Rectal smooth muscle tissue (tissue), 1 donor: ENCODE results near the gene SLC7A4.
"Not testable (repeated sequence)": the region's sequence is repeated elsewhere in the genome, so short reads cannot be mapped to it uniquely, and the experiment has no call there.

Experiments
- H3K27ac ChIP-seq: one replicate; pipeline ENCODE4 v1.7.0; 2013; ENCODE audit warnings: low read depth, low read length, inconsistent platforms
- H3K27me3 ChIP-seq: one replicate; pipeline ENCODE4 v1.7.0; 2013; ENCODE audit warnings: low read length; ENCODE audit not compliant: control insufficient read depth, insufficient read depth
- H3K36me3 ChIP-seq: one replicate; pipeline ENCODE4 v1.7.0; 2013; ENCODE audit warnings: low read length; ENCODE audit not compliant: control insufficient read depth, insufficient read depth
- H3K4me1 ChIP-seq: one replicate; pipeline ENCODE4 v1.7.0; 2013; ENCODE audit warnings: low read length; ENCODE audit not compliant: control insufficient read depth, insufficient read depth
- H3K4me3 ChIP-seq: one replicate; pipeline ENCODE4 v1.7.0; 2013; ENCODE audit warnings: low read length
- H3K9ac ChIP-seq: one replicate; pipeline ENCODE4 v1.7.0; 2013; ENCODE audit warnings: low read length

The SLC7A4 gene

DNA sequence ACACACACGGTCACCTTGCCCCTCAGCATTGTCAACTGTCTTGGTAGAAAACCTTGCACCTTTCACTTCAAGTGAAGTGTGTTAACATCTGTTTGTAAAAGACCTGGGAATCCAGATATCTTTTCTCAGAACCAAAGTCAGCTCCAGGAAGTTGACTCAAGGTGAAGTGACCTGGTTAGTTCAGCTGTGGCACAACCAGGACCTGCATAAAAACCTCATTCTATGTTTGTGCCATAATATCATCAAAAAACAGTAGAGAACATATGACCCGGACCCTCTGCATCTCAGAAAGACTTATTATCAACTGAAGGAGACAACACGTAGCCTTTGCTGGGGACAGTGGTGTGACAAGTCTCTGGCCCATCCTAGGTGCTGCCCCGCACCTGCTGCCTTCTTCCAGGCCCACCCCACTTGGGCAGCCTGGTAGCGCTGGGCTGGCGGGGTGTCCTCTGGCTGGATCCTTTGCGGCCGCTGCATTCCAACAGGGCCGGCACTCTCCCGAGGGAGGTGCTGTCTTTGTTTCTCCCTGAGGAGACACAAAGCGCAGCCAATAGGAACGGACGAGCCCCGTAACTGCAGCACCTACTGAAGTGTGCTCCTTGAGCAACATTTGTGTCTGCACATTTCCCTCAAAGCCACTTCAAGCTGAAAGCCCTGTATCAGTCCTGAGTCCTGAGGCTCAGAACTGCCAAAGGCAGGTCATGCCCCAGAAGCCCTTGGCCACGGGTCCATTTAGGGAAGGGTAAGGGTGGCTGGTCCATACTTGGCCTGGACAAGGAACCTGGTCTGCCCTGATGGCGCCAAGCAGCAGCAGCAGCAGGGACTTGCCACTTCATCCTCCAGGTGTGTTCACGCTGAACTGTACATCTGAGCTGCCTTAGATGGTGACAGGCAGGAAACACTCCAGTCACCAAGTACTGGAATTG is 38.6 kb upstream of the SLC7A4 start:
- no peak overlapping the region for H3K4me3 ChIP-seq
- no peak overlapping the region for H3K27ac ChIP-seq
- no peaks in the 10 kb centered on the region for H3K4me1 ChIP-seq
- H3K36me3 ChIP-seq, result no peaks in the 10 kb centered on the region
- peaks cover 2% of the 10 kb centered on the region for H3K27me3 ChIP-seq
- H3K9ac ChIP-seq, result no peak overlapping the region

DNA sequence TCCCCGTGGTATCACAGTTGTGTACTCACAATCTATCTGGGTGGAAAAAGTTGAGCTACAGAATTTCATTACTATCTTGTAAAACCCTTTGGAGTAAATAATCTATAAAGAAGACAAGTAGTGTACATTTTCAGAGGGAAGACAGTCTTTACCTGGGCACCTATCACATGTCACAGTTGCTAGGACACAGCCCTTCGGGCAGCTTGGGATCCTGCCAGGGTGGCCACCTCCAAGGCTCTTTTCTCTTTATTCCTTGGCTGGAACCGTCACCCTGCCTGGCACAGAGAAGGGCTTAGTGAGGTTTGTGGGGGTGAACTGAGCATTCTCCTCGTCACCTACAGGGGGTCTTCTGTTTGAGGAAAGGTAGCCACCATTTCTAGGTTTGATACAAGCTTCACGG is 37.0 kb upstream of the SLC7A4 start:
- H3K36me3 ChIP-seq, result no peaks in the 10 kb centered on the region
- H3K27ac ChIP-seq, result no peak overlapping the region
- no peak overlapping the region for H3K9ac ChIP-seq
- H3K27me3 ChIP-seq, result peaks cover 2% of the 10 kb centered on the region
- H3K4me3 ChIP-seq, result no peak overlapping the region
- H3K4me1 ChIP-seq, result no peaks in the 10 kb centered on the region

DNA sequence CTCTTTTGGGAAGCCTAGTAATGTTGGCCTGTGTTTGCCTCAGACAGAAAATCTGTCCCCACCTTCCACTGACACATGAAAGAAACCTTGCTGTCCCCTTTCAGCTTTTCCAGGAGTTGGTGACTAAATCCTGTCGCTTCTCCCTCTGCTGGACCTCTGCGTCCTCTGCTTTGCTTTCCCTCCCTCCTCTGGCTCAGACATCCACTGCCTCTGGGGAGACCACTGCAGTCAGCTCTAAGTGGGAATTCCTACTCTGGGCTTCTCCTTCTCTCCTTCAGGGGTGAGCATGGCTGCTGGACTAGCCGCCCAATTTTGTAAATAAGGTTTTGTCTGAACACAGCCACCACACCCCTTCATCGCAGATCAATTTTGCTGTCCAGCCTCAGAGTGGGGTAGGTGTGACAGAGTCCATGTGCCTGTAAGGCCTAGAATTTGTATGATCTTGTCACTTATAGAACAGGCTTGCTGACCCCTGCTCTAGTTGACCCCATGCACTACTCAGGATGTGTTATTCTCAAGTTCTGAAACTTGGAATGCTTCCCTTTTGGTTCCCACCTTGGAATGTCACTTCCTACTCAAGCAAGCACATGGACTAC is 36.4 kb upstream of the SLC7A4 start:
- no peak overlapping the region for H3K4me3 ChIP-seq
- no peak overlapping the region for H3K9ac ChIP-seq
- no peaks in the 10 kb centered on the region for H3K27me3 ChIP-seq
- H3K36me3 ChIP-seq, result no peaks in the 10 kb centered on the region
- no peaks in the 10 kb centered on the region for H3K4me1 ChIP-seq
- no peak overlapping the region for H3K27ac ChIP-seq

DNA sequence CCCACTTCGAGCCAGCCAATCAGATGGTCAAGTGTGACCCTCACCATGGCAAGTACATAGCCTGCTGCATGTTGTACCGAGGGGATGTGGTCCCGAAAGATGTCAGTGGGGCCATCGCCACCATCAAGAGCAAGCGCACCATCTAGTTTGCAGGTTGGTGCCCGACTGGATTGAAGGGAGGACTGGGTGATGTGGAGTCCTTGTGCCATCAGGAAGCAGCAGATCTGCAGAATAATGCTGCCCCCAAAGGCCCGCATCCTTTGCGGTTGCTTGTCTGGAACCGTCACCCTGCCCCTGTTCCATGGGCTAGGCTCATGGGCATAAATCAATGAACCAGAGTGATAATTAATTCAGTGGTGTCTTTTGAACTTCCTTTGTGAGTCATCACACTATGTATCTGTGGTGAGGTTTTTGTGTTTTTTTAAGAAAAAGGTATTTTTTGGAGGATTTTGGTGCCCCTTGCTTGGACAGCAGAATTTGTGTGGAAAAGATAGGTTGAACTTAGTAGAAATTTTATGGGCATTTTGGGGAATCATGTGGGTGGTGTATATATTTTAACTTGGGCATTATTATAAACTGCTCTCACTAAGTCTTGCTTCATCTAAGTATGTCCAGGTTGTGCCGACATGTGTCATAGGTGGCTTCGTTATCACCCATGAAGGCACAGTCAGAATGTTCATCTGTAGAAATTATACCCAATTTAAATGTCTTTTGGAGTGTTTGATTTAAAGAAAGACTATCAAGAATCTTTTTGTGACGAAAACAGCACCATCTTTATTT is 35.7 kb upstream of the SLC7A4 start:
- H3K36me3 ChIP-seq, result no peaks in the 10 kb centered on the region
- H3K4me3 ChIP-seq, result no peak overlapping the region
- H3K27ac ChIP-seq, result no peak overlapping the region
- no peaks in the 10 kb centered on the region for H3K27me3 ChIP-seq
- no peaks in the 10 kb centered on the region for H3K4me1 ChIP-seq
- H3K9ac ChIP-seq, result no peak overlapping the region

DNA sequence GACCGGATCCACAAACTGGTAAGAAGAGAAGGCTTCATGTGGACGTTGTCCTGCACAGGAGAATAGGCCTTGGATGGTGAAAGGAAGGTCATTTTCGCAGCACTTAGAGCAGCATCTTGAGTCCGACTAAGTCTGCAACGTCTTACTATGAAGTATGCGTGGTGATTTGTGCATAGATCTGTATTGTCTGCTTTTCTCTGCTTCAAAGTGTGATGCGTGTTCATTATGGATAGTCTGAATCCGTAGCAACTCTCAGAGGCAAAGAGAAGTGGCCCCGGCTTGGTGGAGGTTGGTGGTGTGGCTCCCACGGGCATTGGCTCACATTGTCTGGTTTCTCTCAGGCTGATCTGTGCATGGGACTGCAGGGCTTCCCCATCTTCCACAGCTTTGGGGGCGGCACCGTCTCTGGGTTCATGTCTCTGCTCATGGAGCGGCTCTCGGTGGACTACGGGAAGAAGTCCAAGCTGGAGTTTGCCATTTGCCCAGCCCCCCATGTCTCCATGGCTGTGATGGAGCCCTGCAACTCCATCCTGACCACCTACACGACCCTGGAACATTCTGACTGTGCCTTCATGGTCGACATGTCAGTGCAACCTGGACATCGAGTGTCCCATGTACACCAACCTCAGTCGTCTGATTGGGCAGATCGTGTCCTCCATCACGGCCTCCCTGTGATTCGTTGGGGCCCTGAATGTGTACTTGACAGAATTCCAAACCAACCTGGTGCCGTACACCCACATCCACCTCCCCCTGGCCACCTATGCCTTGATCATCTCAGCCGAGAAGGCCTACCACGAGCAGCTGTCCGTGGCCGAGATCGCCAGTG is 34.9 kb upstream of the SLC7A4 start:
- Histone ChIP-seq H3K27me3 (no peaks in the 10 kb centered on the region), H3K4me1 (no peaks in the 10 kb centered on the region), H3K36me3 (no peaks in the 10 kb centered on the region), H3K4me3 (no peak overlapping the region), H3K9ac (no peak overlapping the region), H3K27ac (no peak overlapping the region)

DNA sequence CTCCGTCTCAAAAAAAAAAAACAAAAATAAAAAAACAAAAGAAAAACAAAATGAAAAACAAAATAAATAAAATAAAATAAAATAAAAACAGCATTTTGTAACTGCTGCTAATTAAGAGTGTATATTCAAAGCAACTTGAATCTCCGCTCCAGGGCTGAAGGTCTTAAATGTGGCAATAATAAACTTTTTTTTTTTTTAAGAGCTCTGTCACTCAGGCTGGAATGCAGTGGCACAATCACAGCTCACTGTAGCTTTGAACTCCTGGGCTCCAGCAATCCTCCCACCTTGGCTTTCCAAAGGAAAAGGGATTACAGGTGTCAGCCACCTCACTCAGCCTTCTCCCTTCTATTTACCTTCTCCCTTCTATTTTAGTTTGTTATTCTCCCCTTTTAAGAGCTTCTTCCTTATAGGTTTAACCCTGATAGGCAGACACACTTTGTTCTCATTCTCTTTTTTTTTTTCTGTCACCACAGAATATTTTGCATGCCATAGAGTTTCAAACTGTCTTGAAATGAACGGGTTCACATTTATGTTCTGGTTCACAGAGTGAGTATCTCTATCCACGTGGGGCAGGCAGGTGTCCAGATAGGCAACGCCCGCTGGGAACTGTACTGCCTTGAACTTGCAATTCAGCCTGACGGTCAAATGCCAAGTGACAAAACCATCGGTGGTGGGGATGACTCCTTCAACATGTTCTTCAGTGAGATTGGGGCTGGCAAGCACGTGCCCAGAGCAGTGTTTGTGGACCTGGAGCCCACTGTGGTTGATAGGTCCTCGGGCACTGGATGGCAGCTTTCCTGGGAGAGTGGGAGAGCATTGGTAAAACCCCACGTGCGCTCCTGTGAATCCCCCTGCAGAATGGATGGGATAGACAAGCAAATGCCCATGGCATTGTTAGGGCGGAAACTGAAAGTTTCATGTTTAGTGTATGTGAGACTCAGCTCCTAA is 32.8 kb upstream of the SLC7A4 start:
- Histone ChIP-seq H3K9ac (no peak overlapping the region), H3K36me3 (no peaks in the 10 kb centered on the region), H3K4me3 (no peak overlapping the region), H3K4me1 (no peaks in the 10 kb centered on the region), H3K27me3 (no peaks in the 10 kb centered on the region), H3K27ac (no peak overlapping the region)

DNA sequence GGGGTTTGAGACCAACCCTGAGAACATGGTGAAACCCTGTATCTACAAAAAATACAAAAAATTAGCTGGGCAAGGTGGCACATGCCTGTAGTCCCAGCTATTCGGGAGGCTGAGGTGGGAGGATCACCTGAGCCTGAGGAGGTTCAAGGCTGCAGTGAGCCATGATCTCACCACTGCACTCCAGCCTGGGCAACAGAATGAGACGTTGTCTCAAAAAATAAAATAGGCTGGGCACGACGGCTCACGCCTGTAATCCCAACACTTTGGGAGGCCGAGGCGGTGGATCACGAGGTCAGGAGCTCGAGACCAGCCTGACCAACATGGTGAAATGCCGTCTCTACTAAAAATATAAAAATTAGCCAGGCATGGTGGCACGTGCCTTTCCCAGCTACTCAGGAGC is 32.1 kb upstream of the SLC7A4 start:
- H3K4me3 ChIP-seq, H3K9ac ChIP-seq, H3K27ac ChIP-seq, H3K4me1 ChIP-seq, H3K36me3 ChIP-seq, H3K27me3 ChIP-seq: not testable (repeated sequence)

DNA sequence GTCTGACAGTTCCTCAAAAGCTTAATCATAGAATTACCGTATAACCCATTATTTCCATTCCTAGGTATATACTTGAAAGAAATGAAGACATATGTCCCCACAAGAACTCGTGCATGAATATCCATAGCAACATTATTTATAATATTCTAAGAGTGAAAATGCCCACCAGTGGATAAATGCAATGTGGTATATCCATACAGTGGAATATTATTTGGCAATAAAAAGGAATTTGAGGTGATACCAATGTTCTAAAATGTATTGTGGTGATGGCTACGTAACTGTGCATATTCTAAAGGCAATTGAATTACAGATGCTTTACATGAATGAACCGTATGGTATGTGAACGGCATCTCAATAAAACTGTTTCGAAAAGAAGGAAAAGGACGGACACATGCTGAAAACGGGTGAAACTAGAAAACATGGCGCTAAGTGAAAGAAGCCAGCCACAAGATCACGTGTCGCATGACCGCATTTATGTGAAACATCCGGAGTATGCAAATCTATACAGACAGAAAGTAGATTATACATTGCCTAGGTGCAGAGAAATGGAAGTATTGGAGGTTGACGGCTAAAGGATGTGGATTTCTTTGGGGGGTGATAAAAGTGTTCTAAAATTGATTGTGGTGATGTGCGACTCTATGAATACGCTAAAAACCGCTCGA is 29.4 kb upstream of the SLC7A4 start:
- H3K9ac ChIP-seq, H3K36me3 ChIP-seq, H3K27ac ChIP-seq, H3K27me3 ChIP-seq, H3K4me3 ChIP-seq, H3K4me1 ChIP-seq: not testable (repeated sequence)

DNA sequence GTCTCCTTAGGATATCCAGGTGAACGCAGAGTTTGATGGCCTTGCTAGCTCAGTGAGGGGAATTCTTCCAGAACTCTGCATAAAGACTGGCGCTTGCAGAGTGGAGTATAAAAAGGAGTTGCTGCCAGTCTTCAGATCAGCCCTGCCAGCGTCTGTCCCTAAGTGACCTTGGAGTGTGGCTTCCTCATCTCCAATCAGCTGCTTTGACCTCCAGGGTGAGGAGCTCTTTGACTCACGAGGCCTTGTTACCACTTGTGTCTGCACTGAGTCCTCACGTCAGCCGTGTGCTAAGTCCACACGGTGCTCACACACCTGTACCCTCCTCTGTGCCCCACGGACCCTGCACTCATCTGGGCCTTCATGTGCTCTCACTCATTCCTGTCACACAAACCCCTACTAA is 28.0 kb upstream of the SLC7A4 start:
- H3K36me3 ChIP-seq, H3K27me3 ChIP-seq, H3K9ac ChIP-seq: not testable (repeated sequence)

DNA sequence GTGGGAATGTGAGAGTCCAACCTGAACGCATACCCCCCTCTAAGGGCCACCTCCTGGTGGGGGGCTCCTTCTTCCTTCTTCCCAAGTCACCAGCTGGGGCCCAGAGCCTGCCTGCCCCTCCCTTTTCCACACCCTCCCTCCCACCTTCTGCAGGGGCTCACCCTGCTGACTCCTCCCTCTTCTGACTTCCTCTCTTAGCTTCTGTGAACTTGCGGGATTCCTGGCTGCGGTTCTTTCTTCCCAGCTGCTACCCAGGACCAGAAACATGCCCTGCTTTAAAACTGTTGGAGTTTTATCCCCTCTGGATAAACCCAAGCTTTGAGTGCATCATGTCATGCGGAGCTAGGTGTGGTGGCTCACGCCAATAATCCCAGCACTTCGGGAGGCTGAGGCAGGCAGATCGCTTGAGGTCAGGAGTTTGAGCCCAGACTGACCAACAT is 23.5 kb upstream of the SLC7A4 start:
- Histone ChIP-seq H3K36me3 (no peaks in the 10 kb centered on the region), H3K27me3 (no peaks in the 10 kb centered on the region), H3K27ac (no peak overlapping the region), H3K9ac (no peak overlapping the region), H3K4me1 (no peaks in the 10 kb centered on the region), H3K4me3 (no peak overlapping the region)

More for the DNA sequence above, 28.0 kb upstream of the SLC7A4 start:
- not testable (repeated sequence) for H3K4me3 ChIP-seq, H3K4me1 ChIP-seq, H3K27ac ChIP-seq

DNA sequence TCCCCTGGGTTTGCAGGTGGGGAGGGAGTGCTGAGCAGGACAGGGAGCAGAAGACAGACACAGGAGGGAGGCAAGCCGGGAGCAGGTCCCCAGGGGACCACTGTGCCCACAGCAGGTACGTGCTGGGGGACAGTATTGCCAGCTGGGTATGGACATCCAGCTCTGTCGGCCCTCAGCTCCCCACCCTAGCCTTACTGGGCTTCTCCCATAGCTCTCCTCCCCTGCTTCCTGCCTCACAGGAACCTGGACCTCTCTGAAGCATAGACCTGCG is 23.1 kb upstream of the SLC7A4 start:
- no peak overlapping the region for H3K4me3 ChIP-seq
- H3K36me3 ChIP-seq, result no peaks in the 10 kb centered on the region
- H3K27me3 ChIP-seq, result no peaks in the 10 kb centered on the region
- H3K27ac ChIP-seq, result no peak overlapping the region
- no peaks in the 10 kb centered on the region for H3K4me1 ChIP-seq
- no peak overlapping the region for H3K9ac ChIP-seq
